Naive thymus-derived CD4-positive, alpha-beta T cell (primary cell): ENCODE data around the gene FAM110A. TPM values are rescaled to one million over a fixed set of nuclear protein-coding genes. Genes with fewer than 3 reads are reported as not detected.
"Not testable (repeated sequence)": the region's sequence is repeated elsewhere in the genome, so short reads cannot be mapped to it uniquely, and the experiment has no call there.

Experiments
- ATAC-seq: fragments of 150-1000 bp; cut with Tn5 transposase; 2 replicates; pipeline ENCODE4 v1.10.0; 2021; ENCODE audit warnings: mild to moderate bottlenecking, moderate library complexity
- CTCF ChIA-PET: fragments of 350-600 bp; sonication (Branson Sonifier 250); formaldehyde crosslinking; loops from one replicate; lab custom pipeline; 2021; ENCODE audit warnings: antibody characterized with exemption; lab: Charles Lee
- POLR2A ChIA-PET: fragments of 350-600 bp; sonication (Branson Sonifier 250); formaldehyde crosslinking; loops from one replicate; lab custom pipeline; 2021; ENCODE audit warnings: antibody characterized with exemption, inconsistent platforms; lab: Charles Lee
- DNase-seq, 9 donors: peaks; one replicate each; pipeline versions ENCODE4 v3.0.0 to v3.0.0-alpha.2; 2020 to 2022; ENCODE audit warnings: mixed read lengths in 1 of 9
- H3K27ac ChIP-seq: one replicate; pipeline ENCODE4 v1.7.0; 2013; ENCODE audit warnings: mild to moderate bottlenecking, low read depth, low read length, moderate library complexity
- H3K27me3 ChIP-seq, 2 donors: one replicate each; pipeline ENCODE4 v1.7.0; 2013; ENCODE audit warnings: low read length in 2 of 2, mild to moderate bottlenecking in 2 of 2, moderate library complexity in 2 of 2; ENCODE audit not compliant: control insufficient read depth in 2 of 2, insufficient read depth in 2 of 2
- H3K36me3 ChIP-seq, 3 experiments: 1 replicate in 2 of 3; 2 replicates in 1 of 3; pipeline ENCODE4 v1.7.0; 2013; ENCODE audit warnings: low read length in 3 of 3, mild to moderate bottlenecking in 3 of 3, moderate library complexity in 1 of 3; ENCODE audit not compliant: insufficient read depth in 3 of 3, control insufficient read depth in 2 of 3
- H3K4me1 ChIP-seq, 2 donors: one replicate each; pipeline ENCODE4 v1.7.0; 2013; ENCODE audit warnings: low read length in 2 of 2, mild to moderate bottlenecking in 2 of 2, moderate library complexity in 1 of 2; ENCODE audit not compliant: control insufficient read depth in 2 of 2, insufficient read depth in 2 of 2
- H3K4me3 ChIP-seq: 2 replicates; pipeline ENCODE4 v1.7.0; 2013; ENCODE audit warnings: mild to moderate bottlenecking, low read length
- H3K9me3 ChIP-seq, 3 experiments: 1 replicate in 2 of 3; 2 replicates in 1 of 3; pipeline ENCODE4 v1.7.0; 2013; ENCODE audit warnings: low read length in 3 of 3; ENCODE audit not compliant: control insufficient read depth in 2 of 3
- H3K27ac Mint-ChIP-seq, 9 donors: one replicate each; pipeline ENCODE4 v1.8.0; 2020 to 2022; ENCODE audit warnings: mixed read lengths in 9 of 9, mild to moderate bottlenecking in 8 of 9, moderate library complexity in 5 of 9, inconsistent platforms in 2 of 9
- H3K27me3 Mint-ChIP-seq, 5 donors: one replicate each; pipeline ENCODE4 v1.8.0; 2021 to 2022; ENCODE audit warnings: mixed read lengths in 5 of 5, mild to moderate bottlenecking in 1 of 5
- H3K36me3 Mint-ChIP-seq, 5 donors: one replicate each; pipeline ENCODE4 v1.8.0; 2020 to 2022; ENCODE audit warnings: mixed read lengths in 5 of 5, mild to moderate bottlenecking in 3 of 5, inconsistent platforms in 1 of 5
- H3K4me1 Mint-ChIP-seq, 7 donors: one replicate each; pipeline ENCODE4 v1.8.0; 2020 to 2022; ENCODE audit warnings: mixed read lengths in 7 of 7, mild to moderate bottlenecking in 3 of 7, inconsistent platforms in 1 of 7
- H3K4me3 Mint-ChIP-seq, 10 donors: one replicate each; pipeline ENCODE4 v1.8.0; 2020 to 2022; ENCODE audit warnings: mild to moderate bottlenecking in 10 of 10, mixed read lengths in 10 of 10, moderate library complexity in 6 of 10, inconsistent platforms in 2 of 10
- H3K9me3 Mint-ChIP-seq, 11 donors: one replicate each; pipeline ENCODE4 v1.8.0; 2020 to 2022; ENCODE audit warnings: mixed read lengths in 11 of 11, mild to moderate bottlenecking in 4 of 11, inconsistent platforms in 1 of 11, moderate library complexity in 1 of 11
- intact Hi-C, 2 donors: fragments of 100-400 bp; cut with micrococcal nuclease; formaldehyde crosslinking; loops; one replicate each; pipeline ENCODE4 v1.15.1; 2023
- polyA plus RNA-seq, 2 donors: library from polyadenylated mRNA; unstranded; fragments of 300-500 nt; fragmentation: Illumina TruSeq; gene quantifications; one replicate each; pipeline ENCODE4 v1.2.3, GENCODE V29; 2021
- total RNA-seq, 6 experiments: library from RNA in 5 of 6; stranded (reverse) in 5 of 6; gene quantifications; 1 replicate in 5 of 6; 2 replicates in 1 of 6; pipeline ENCODE4 v1.2.3 and lab custom pipeline; 2021 to 2026

Gene FAM110A
- total and polyA plus RNA-seq, 7 experiments from 2014 or later, result 6.6 to 47.4 (median 23.4) TPM

- H3K36me3 Mint-ChIP-seq, intact Hi-C loops, POLR2A ChIA-PET, H3K36me3 ChIP-seq, H3K4me1 Mint-ChIP-seq, CTCF ChIA-PET, ATAC-seq, H3K27ac ChIP-seq, H3K4me3 Mint-ChIP-seq, H3K27ac Mint-ChIP-seq, DNase-seq, H3K27me3 ChIP-seq, H3K4me1 ChIP-seq, H3K4me3 ChIP-seq, H3K9me3 ChIP-seq: not testable (repeated sequence)
- Mint-ChIP-seq H3K9me3 (peaks cover 0 to 11% (median 2%) of the 10 kb centered on the region in 11 donors), H3K27me3 (peaks cover 0 to 31% (median 20%) of the 10 kb centered on the region in 5 donors)
Observed at GRCh38 chr20:800026-800425, 33.5 kb upstream of the FAM110A start.

- no peak for ATAC-seq
- no peak overlapping the region for H3K27ac Mint-ChIP-seq
- no peak for DNase-seq
- H3K4me1 Mint-ChIP-seq, result no peaks in the 10 kb centered on the region
- intact Hi-C loops, result no loop called here
- peaks cover 0 to 2% (median 0%) of the 10 kb centered on the region in 5 donors for H3K36me3 Mint-ChIP-seq
- H3K36me3 ChIP-seq, result no peaks in the 10 kb centered on the region
- H3K27me3 Mint-ChIP-seq, result peaks cover 0 to 28% (median 20%) of the 10 kb centered on the region in 5 donors
- H3K9me3 ChIP-seq, result no peaks in the 10 kb centered on the region
- ChIA-PET POLR2A (no interaction called here), CTCF (interaction anchor here (0.7 to 1.6 kb wide), 2 partner anchors 155 to 324 kb away, joined by 4 to 5 read pairs; no protein-coding TSS in a partner anchor)
- H3K27ac ChIP-seq, result no peak overlapping the region
- peaks cover 0 to 20% (median 6%) of the 10 kb centered on the region in 11 donors for H3K9me3 Mint-ChIP-seq
- no peaks in the 10 kb centered on the region for H3K4me1 ChIP-seq
- no peak overlapping the region for H3K4me3 ChIP-seq
- H3K4me3 Mint-ChIP-seq, result no peak overlapping the region
- H3K27me3 ChIP-seq, result no peaks in the 10 kb centered on the region
Observed at GRCh38 chr20:801678-802077, 31.8 kb upstream of the FAM110A start.

- no peak overlapping the region for H3K4me3 ChIP-seq
- no peak overlapping the region for H3K4me3 Mint-ChIP-seq
- H3K9me3 ChIP-seq, result no peaks in the 10 kb centered on the region
- ChIA-PET CTCF (interaction anchor here (0.7 kb wide), 1 partner anchor 357 kb away, joined by 3 read pairs; no protein-coding TSS in a partner anchor), POLR2A (no interaction called here)
- intact Hi-C loops, result no loop called here
- no peaks in the 10 kb centered on the region for H3K4me1 Mint-ChIP-seq
- H3K27ac Mint-ChIP-seq, result no peak overlapping the region
- H3K27me3 ChIP-seq, result no peaks in the 10 kb centered on the region
- peaks cover 0 to 2% (median 0%) of the 10 kb centered on the region in 5 donors for H3K36me3 Mint-ChIP-seq
- H3K36me3 ChIP-seq, result no peaks in the 10 kb centered on the region
- peaks cover 0 to 35% (median 9%) of the 10 kb centered on the region in 11 donors for H3K9me3 Mint-ChIP-seq
- no peak for ATAC-seq
- H3K4me1 ChIP-seq, result no peaks in the 10 kb centered on the region
- no peak for DNase-seq
- H3K27ac ChIP-seq, result no peak overlapping the region
- peaks cover 4 to 22% (median 12%) of the 10 kb centered on the region in 5 donors for H3K27me3 Mint-ChIP-seq
Observed at GRCh38 chr20:805713-806112, 27.8 kb upstream of the FAM110A start.

GRCh38 chr20:811776-812434 is 21.6 kb upstream of the FAM110A start:
- H3K27ac Mint-ChIP-seq, H3K4me3 ChIP-seq, H3K36me3 Mint-ChIP-seq, ATAC-seq, POLR2A ChIA-PET, H3K27me3 ChIP-seq, CTCF ChIA-PET, H3K4me3 Mint-ChIP-seq, intact Hi-C loops, DNase-seq, H3K27ac ChIP-seq, H3K4me1 Mint-ChIP-seq, H3K4me1 ChIP-seq, H3K9me3 ChIP-seq, H3K36me3 ChIP-seq: not testable (repeated sequence)
- H3K9me3 Mint-ChIP-seq, result peaks cover 0 to 15% (median 0%) of the 10 kb centered on the region in 11 donors
- peaks cover 18 to 41% (median 23%) of the 10 kb centered on the region in 5 donors for H3K27me3 Mint-ChIP-seq

- H3K4me1 Mint-ChIP-seq, H3K4me3 ChIP-seq, H3K36me3 Mint-ChIP-seq, H3K9me3 ChIP-seq, H3K4me3 Mint-ChIP-seq, intact Hi-C loops, H3K27ac ChIP-seq, H3K4me1 ChIP-seq, ATAC-seq, H3K27me3 ChIP-seq, DNase-seq, POLR2A ChIA-PET, H3K36me3 ChIP-seq, H3K27ac Mint-ChIP-seq: not testable (repeated sequence)
- Mint-ChIP-seq H3K9me3 (peaks cover 0 to 15% (median 0%) of the 10 kb centered on the region in 11 donors), H3K27me3 (peaks cover 18 to 41% (median 23%) of the 10 kb centered on the region in 5 donors)
- CTCF ChIA-PET, result interaction anchor here (8.3 kb wide), 1 partner anchor 144 kb away, joined by 132 read pairs; no protein-coding TSS in a partner anchor
Observed at GRCh38 chr20:812435-812814, 21.1 kb upstream of the FAM110A start.

GRCh38 chr20:813390-813789 is 20.1 kb upstream of the FAM110A start:
- H3K9me3 Mint-ChIP-seq, result peaks cover 0 to 9% (median 0%) of the 10 kb centered on the region in 11 donors
- Histone ChIP-seq H3K27ac (no peak overlapping the region), H3K9me3 (no peaks in the 10 kb centered on the region), H3K36me3 (no peaks in the 10 kb centered on the region), H3K4me3 (no peak overlapping the region), H3K4me1 (no peaks in the 10 kb centered on the region), H3K27me3 (no peaks in the 10 kb centered on the region)
- peaks cover 0 to 6% (median 4%) of the 10 kb centered on the region in 7 donors for H3K4me1 Mint-ChIP-seq
- H3K27ac Mint-ChIP-seq, result no peak overlapping the region
- DNase-seq, result no peak
- H3K36me3 Mint-ChIP-seq, result no peaks in the 10 kb centered on the region
- ChIA-PET POLR2A (no interaction called here), CTCF (interaction anchor here (8.3 kb wide), 1 partner anchor 143 kb away, joined by 132 read pairs; no protein-coding TSS in a partner anchor)
- peaks cover 18 to 40% (median 23%) of the 10 kb centered on the region in 5 donors for H3K27me3 Mint-ChIP-seq
- ATAC-seq, result no peak
- no peak overlapping the region for H3K4me3 Mint-ChIP-seq
- intact Hi-C loops, result no loop called here
